HG03103 (cell line): ENCODE measurements around the gene TMEM63A.
"Not testable (repeated sequence)": the region's sequence is repeated elsewhere in the genome, so short reads cannot be mapped to it uniquely, and the experiment has no call there.

Source experiments
- ATAC-seq: cut with Tn5 transposase; IDR thresholded peaks from one replicate; pipeline ENCODE4 v1.9.1; 2021; ENCODE audit warnings: low read depth; ENCODE audit not compliant: unreplicated experiment

Gene TMEM63A

GRCh38 chr1:225846331-225847310 lies 35.6 kb downstream of the TMEM63A start:
- ATAC-seq, result no peak

DNA sequence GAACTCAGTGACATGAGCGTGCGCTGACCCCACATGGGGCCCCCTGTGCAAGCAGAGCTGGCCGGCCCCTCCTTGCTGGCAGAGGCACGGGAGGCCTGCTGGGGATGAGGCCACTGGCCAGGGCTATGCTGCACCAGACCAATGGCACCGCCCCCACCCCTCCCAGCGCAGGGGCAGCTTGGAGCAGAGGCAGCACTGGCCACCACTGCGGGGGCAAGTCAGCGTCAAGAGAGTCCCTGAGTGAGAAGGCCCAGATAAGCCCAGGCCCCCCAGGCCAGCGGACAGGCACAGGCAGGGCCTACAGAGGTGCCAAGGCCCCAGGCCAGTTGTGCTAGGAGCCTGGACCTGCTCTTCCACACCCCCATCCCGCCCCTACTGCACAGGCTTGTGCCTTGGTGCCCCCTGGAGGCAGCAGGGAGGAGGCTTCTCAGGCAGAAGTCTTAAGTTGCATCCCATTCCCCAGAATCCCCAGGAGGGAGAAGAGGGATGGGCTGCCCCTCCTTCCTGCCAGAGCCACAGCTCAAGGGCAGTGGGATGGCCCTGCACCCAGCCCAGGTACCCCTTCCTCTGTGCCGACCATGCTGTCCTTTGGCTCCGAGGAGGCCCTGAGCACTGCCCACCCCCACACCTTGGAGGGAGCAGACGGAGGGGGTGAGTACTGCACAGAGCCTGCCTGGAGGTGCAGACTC lies 36.5 kb downstream of the TMEM63A start:
- no peak for ATAC-seq

- no peak for ATAC-seq
These were observed 37.1 kb downstream of the TMEM63A start for GRCh38 chr1:225845097-225845496.

DNA sequence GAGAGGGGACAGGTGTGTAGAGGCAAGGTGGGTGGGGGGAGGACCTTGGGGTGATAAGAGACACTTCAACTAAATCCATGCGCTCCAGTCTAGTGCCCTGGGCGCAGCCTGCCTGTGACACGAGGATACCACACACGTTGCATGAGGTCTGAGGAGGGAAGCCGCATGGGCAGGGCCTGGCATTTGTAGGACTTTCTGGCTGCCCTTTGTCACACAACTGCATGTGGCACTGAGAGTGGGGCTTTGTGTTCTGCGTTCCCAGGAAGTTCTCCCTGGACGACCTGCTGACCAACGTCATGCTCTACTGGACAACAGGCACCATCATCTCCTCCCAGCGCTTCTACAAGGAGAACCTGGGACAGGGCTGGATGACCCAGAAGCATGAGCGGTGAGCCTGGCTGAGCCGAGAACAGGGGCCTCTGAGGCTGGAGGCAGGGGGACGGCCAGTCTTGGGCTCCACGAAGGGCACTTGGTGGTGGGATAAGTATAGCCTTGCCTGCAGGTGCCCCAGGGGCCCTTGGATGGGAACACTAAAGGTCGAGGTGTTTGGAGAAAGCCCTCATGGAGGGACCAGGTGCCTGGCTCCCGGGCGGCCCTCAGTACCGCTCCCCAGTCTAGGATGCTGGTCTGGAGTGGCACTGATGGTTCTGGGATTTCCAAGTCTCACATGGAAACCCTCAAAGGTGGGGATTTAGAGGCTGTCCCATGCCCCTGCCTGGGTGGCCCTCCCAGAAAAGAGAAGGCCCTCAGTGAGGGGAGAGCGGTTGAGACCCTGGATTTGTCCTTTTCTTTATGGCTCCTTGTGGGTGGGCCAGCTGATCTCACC lies 37.7 kb downstream of the TMEM63A start:
- no peak for ATAC-seq

GRCh38 chr1:225843426-225843795 lies 38.8 kb downstream of the TMEM63A start:
- ATAC-seq, result no peak

GRCh38 chr1:225842788-225843425 lies 39.3 kb downstream of the TMEM63A start:
- no peak for ATAC-seq

- ATAC-seq, result no peak
These were observed 40.1 kb downstream of the TMEM63A start for GRCh38 chr1:225842074-225842473.

DNA sequence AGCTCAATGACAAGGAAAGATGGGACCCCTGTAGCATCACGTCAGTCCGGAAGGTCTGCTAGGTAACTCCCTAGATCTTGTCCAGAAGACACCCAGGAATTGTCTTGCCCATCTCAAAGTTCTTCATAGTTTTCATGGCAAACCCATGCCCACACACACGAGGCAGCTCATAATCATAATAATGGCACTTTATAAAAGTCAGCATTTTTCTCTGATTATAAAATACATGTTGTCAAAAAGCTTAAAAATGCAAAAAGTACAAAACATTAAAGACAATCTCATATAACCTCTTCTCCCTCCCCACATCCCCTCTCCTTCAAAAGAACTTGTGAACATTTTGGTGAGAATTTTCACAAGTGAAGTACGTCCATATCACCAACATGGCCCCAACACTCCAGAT lies 41.5 kb downstream of the TMEM63A start:
- no peak for ATAC-seq

GRCh38 chr1:225840223-225840610 lies 42.0 kb downstream of the TMEM63A start:
- no peak for ATAC-seq

DNA sequence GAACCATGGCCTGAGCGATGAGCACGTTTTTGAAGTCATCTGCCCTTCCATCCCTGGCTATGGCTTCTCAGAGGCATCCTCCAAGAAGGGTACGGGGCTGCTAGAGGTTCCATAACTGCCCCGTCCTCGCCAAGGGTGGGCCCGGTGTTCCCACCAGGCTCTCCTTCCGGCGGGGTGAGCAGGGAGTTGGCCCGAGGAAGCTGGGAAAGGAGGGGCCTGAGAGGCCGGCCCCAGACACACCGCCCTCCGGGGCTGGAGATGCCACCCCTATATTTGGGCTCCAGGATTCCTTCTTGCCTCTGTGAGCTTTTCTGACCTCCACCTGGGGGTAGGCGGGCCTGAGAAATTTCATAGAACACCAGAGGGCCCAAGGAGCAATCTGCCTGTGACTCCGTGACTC lies 43.4 kb downstream of the TMEM63A start:
- ATAC-seq, result no peak

DNA sequence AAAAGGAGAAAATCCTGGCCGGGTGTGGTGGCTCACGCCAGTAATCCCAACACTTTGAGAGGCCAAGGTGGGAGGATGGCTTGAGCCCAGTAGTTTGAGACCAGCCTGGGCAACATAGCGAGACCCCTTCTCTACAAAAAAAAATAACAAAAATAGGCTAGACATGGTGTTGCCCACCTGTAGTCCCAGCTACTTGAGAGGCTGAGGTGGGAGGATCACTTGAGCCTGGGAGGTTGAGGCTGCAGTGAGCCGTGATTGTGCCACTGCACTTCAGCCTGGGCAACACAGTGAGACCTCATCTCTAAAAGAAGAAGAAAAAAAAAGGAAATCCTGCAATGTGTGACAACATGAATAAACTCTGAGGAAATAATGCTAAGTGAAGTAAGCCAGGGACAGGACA lies 45.9 kb downstream of the TMEM63A start:
- ATAC-seq, result not testable (repeated sequence)

GRCh38 chr1:225835856-225836255 lies 46.3 kb downstream of the TMEM63A start:
- ATAC-seq, result no peak

DNA sequence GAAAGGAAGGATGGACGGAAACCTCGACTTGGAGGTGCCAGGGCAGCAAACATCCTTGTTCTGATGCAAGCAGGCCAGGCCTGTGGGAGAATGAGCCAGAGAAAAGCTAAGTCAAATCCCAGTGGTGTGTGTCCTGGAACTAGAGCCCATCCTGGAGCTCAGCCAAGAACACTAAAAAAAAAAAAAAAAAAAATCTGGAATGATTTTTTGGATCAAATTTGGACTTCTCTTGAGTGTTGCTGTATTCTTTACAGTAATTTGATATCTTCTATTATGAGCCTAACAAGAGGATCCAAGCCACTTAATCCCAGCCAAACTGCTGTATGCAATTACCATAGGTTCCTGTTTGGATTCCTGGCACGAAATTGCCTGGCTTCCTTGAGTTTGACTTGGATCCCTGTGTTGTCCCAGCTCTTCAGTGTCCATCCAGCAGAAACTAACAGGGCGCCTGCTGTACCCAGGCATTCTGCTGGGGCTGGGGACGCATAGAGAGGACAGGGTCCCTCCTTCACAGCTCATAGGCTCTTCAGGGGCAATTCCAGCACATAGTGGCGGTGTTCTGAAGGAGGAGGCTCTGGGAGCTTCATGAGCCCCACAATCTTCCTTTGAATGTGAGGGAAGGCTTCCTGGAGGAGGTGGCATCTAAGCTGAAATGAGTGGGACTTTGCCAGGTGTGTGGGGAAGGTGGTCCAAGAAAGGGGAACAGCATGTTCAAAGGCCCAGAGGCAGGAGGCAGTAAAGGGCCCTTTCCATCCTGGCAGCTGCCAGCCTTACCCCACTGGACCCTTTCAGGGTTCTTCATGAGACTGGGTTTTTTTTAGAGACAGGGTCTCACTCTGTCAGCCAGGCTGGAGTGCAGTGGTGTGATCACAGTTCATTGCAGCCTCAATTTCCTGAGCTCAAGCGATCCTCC lies 47.5 kb downstream of the TMEM63A start:
- ATAC-seq, result no peak

GRCh38 chr1:225830841-225831240 lies 51.3 kb downstream of the TMEM63A start:
- no peak for ATAC-seq

- ATAC-seq, result no peak
These were observed 53.4 kb downstream of the TMEM63A start for GRCh38 chr1:225828706-225829345.

DNA sequence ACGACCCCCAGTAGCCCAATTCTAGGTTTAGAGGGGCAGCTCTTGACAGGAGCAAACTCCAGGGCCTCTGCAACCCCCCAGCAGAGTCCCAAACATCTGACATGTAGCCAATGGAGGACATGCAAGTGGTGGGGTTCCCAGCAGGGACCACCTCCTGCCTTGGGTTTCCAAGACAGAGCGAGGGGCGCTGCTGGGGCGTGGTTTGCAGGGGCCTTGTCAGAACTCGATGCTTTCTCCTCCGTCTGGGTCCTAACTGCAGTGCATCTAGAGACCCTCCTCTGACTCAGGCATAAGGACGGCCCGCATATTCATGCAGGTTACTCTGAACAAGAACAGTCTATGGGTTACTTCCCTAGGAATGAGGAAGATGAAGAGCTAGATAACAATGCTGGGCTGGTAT lies 55.1 kb downstream of the TMEM63A start:
- no peak for ATAC-seq

- ATAC-seq, result no peak
These were observed 56.6 kb downstream of the TMEM63A start for GRCh38 chr1:225825607-225826007.

- ATAC-seq, result no peak
These were observed 57.1 kb downstream of the TMEM63A start for GRCh38 chr1:225825078-225825477.

DNA sequence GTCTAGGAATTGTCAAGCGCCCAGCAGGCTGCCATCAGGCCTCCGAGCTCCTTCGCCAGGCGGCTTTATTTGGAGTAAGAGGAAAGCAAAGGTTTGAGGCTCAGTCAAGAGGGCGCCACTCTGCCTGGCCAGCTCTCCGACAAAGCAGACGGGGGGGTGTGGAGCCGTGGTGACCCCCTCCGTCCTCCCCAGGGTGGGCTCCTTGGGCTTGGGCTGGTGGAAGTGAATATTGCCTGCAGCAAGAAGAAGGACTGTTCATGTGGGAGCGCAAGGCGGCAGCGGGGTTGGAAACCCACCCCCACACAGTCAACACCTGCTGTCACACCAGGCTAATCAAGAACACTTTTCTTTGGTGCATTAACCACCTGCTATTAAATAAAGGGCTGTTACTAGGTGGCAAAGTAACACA lies 57.6 kb downstream of the TMEM63A start:
- no peak for ATAC-seq
